Measurements from ENCODE around the gene RBM20.
"Not testable (repeated sequence)": the region's sequence is repeated elsewhere in the genome, so short reads cannot be mapped to it uniquely, and the experiment has no call there.

The RBM20 gene

DNA sequence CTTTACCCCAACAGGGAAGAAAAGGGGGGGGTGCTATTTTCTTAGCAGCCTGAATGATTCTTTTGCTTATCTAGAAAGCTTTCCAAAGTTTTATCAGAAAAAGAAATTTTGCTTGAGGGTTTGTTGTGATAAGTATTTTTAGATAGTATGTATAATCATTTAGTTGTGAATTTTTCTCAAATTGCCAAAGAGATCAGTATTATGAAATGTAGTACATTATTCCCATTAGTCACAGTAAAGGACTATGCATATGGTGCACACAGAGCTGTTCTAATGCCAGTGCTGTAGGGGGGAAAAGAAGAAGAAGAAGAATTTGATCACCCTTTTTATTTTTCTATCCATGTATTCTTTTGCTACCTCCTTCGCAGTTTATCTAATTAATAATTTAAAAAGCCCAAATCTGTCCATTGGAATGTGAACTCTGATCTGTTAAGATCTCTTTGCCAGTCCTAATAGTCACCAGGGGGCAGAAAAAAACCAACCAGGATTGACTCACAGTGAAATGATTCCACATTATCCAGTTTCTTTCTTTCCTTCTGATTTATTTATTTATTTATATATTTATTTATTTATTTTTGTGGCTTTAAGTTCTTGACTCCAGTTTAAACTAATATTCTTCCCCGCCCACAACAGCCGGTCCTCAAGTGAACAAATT lies 4.7 kb downstream of the RBM20 start:
- DNase-seq (ENCODE audit: low read depth in 2 of 2), result no peak

DNA sequence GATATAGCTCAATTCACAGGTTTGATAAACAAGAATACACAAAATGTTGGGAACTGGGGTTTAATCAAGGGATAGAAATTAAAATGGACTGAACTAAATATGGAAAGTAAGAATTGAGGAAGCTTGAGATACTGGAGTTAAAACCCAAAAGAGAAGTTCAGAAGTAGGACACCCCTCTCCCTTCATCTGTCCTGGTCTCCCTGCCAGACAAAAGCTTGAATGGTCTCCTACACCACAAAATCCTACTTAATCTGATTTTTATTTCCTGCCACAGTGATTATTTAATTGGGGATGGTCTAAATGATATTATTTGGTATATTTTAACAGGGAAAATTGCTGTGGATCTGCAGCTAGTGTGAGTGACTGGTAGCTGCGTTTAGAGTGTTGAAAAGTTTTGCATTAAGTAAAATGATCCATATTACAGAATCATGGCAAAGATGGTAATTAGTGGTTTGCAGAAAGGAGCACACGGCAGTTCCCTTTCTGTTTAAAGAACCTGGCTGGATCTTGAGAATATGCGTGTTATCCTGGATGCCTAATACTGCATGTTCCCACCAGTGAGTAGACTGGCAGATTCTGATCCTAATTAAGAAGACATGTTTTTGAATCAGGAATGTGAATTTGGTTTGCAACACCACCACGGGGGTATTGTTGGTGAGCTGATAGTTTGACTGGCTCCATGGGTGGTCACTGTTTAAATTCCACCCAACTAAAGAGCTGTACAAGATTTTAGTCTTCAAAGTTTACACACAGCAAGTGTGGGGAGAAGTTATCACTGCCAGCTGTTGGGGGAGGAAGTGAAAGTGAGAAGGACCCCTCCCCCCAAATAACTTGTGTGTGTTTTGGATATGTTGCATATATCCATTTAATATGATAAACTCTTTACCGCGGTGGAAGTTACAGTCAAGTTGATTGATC lies 5.5 kb downstream of the RBM20 start:
- no peak for DNase-seq (ENCODE audit: low read depth in 2 of 2)

DNA sequence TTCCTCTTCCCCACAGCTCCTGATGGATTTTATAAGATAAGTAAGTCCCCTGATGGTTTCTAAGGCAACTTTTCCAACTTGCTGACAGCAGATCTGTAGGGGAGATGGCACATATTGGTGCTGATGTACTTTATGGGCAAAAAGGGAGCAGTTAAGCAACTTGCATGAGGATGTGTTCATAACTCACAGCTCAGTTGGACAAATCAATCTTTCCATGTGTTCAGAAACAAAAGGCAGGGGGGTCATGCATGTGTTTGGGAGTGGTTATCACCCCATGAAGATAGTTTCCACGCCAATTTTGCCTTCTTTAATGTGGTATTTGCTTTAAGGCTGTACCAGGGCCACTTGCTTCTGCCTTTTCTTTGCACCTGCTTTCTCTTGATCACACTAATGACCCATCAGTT lies 6.1 kb downstream of the RBM20 start:
- DNase-seq (ENCODE audit: low read depth in 2 of 2), result no peak

DNA sequence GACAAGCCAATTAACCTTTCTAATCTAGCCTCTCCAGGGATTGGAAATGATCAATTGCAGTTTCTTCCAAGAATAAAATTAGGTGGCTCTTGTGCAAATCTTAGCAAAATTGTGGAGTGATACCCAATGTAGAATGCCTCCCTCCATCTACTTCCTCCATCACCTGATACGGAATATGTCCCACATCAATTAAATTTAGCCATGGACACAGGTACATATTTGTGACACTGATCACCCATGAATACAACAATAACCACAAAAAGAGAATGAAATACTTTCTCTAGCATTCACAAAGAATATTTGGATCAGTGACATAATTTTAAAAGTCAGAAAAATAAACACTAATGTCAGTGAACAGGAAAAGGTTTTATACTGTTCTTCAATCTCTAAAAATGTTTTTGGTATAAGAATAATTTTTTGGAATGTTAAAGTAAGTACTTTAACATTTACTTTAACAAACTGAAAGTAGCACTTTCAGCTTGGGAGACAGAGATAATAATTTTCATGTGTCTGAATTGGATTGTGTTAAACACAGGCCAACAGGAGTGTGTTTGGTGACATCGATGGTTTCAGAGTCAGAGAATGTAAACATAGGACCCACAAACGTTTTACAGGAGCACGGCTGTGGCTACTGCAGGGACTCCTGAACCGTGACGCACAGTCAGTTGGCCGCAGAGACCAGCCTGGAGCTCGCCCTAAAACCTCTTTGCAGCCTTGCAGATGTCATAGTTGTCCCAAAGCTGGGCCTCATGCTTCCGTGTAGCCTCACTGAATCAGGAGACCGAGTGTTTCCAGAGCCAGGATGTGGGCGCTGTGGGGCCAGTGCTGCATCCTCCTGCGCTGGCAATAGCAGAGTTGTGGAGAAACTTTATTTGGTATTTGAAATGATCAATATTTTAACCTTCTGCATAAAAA lies 7.2 kb downstream of the RBM20 start:
- DNase-seq (ENCODE audit: low read depth in 2 of 2), result no peak

- no peak for DNase-seq (ENCODE audit: low read depth in 2 of 2)
Observed at GRCh38 chr10:110652475-110653118, 8.5 kb downstream of the RBM20 start.

DNA sequence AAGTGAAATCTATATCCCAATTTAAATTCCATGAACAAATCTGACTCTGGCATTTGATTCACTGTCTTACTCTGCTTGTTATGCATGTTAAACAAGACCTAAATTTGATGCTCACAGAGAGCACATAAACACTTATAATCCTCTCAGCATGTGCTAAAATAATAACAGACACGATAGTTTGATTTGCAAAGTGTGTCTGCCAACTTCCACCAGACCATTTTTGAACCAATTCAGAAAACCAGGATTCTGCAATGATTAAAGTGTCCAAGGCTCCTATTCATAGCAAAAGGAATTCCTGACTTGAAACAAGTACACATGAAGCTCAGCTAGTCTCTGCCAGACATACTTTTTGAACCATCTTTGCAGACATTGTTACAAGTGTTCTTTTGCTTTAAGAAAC lies 11.2 kb downstream of the RBM20 start:
- DNase-seq (ENCODE audit: low read depth in 2 of 2), result no peak

GRCh38 chr10:110656612-110657011 lies 12.5 kb downstream of the RBM20 start:
- no peak for DNase-seq (ENCODE audit: low read depth in 2 of 2)

GRCh38 chr10:110657973-110658691 lies 14.0 kb downstream of the RBM20 start:
- DNase-seq (ENCODE audit: low read depth in 2 of 2), result no peak

- DNase-seq (ENCODE audit: low read depth in 2 of 2), result no peak
Observed at GRCh38 chr10:110659558-110659957, 15.4 kb downstream of the RBM20 start.

- DNase-seq (ENCODE audit: low read depth in 2 of 2), result not testable (repeated sequence)
Observed at GRCh38 chr10:110660289-110660688, 16.2 kb downstream of the RBM20 start.

- DNase-seq (ENCODE audit: low read depth in 2 of 2), result no peak
Observed at GRCh38 chr10:110661292-110661691, 17.2 kb downstream of the RBM20 start.

DNA sequence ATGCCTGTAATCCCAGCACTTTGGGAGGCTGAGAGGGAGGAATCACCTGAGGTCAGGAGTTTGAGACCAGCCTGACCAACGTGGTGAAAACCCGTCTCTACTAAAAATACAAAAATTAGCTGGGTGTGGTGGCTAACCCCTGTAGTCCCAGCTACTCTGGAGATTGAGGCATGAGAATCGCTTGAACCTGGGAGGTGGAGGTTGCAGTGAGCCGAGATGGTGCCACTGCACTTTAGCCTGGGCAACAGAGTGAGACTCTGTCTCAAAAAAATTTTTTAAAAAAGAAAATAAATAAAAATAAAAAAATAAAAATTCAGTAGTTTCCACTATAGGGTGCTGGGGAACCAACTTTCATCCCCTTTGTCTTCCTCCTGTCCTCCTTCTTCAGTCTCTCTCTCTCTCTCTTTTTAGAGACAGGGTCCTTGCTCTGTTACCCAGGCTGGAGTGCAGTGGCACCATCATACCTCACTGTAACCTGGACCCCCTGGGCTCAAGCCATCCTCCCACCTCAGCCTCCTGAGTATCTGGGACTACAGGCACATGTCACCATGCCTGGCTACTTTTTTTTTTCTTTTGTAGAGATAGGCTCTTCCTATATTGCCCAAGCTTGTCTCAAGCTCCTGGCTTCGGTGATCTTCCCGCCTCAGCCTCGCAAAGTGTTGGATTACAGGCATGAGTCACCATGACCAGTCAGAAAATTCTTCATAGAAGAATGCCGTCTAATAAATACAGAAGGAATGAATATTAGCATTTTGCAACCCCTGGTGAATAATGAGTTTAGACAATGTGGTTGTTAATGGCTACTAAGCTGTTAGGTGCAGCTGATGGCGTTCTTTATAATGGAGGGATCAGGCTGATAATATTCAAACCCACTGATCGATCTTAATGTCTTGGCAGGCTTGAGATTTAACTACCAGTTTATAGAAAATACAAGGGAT lies 20.6 kb downstream of the RBM20 start:
- no peak for DNase-seq (ENCODE audit: low read depth in 2 of 2)

GRCh38 chr10:110666259-110666658 lies 22.1 kb downstream of the RBM20 start:
- not testable (repeated sequence) for DNase-seq (ENCODE audit: low read depth in 2 of 2)

DNA sequence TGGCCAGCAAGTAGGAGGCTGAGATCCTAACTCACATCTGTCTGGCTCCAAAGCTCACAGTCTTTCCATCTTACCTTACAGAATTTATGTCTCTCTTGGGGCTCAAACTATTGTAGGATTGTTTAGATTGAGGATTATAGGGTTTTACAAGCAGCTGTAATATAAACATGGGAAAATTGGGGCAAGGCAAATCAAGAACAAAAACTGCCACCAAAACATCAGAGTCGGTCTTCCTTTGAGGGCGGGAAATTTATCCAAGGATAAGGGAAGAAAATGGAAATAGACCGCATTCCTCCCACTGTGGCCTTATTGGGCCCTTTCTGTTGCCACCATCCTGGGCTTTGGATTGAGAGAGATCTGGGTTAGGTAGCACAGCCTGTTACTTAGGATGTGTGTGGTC lies 22.5 kb downstream of the RBM20 start:
- no peak for DNase-seq (ENCODE audit: low read depth in 2 of 2)

DNA sequence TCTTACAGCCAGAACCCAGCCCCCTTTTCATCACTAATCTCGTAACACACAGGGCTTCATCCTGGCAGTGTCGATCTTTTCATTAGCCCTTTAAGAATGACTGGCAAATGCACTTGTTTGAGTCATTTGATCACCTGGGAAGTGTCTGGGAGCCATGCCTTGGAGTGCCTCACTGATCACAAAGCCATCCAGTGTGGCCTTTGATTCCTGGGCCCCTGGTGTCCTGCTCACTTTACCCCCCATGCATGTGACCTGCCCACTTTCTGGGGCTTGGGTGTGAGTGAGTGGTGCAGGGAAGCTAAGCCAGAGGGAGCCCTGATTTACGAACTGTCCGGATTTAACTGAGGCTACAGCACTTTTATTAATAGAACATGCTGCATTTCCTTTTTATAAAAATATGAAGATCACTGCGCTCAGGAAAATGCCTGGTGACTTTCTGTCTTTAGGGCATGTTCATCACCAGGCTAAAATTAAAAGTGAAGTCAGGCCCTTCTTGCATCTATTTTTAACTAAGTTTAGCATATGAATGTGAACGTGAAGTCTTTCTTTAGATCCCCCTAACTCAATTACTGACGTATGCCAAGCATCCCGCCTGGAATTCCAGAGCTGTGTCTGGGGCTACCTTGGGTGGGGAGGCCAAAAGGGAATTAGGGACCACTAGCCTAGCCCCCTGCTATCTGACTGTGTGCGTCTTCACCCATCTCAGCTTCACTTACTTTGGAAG lies 23.6 kb downstream of the RBM20 start:
- DNase-seq (ENCODE audit: low read depth in 2 of 2), result no peak

DNA sequence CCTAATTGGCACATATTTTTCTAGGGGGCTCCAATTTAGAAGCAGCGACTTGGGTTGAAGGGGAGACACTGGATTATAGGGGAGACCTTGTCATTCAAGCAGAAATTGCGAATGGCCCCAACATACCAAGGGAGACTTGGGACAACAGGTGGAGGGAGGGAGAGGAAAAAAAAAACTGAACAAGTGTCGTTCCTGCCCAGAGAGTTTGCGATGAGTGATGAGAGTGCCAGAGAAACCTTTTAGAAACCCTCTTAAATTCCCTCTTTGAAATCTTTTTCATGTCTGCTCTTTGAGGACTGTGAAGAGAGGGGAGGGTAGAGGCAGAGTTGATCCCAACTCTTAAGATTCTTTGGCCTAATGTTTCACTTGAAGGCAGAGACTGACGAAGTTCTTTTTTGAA lies 24.3 kb downstream of the RBM20 start:
- DNase-seq (ENCODE audit: low read depth in 2 of 2), result no peak

- no peak for DNase-seq (ENCODE audit: low read depth in 2 of 2)
Observed at GRCh38 chr10:110670335-110670734, 26.2 kb downstream of the RBM20 start.

- DNase-seq (ENCODE audit: low read depth in 2 of 2), result peak; percentile 71 to 73
Observed at GRCh38 chr10:110671788-110672579, 27.8 kb downstream of the RBM20 start.

All from stimulated activated CD4-positive, alpha-beta T cell treated with anti-CD3 and anti-CD28 coated beads, Interleukin-4, amount 100 ng/mL, for 48 hours (primary cell).